IMR-90 (cell line): Measurements from ENCODE around the gene SBSN. TPM values are rescaled to one million over a fixed set of nuclear protein-coding genes. Genes with fewer than 3 reads are reported as not detected.

Experiments
- ATAC-seq: fragments of 200-7000 bp; cut with Tn5 transposase; 2 replicates; pipeline ENCODE4 v1.9.1; 2020; ENCODE audit warnings: low read depth, mild to moderate bottlenecking, moderate library complexity
- BruUV-seq: library from RNA; stranded (reverse); fragments of 400-500 nt; replicated peaks from 2 replicates; lab custom pipeline; 2021; lab: Mats Ljungman, UMichigan
- CTCF ChIA-PET: fragments of 300-600 bp; formaldehyde crosslinking; extraction: SDS; loops from one replicate; lab custom pipeline; 2021; ENCODE audit warnings: antibody characterized with exemption; lab: Yijun Ruan, JAX
- POLR2A ChIA-PET: fragments of 300-600 bp; sonication (Branson Sonifier 250); formaldehyde crosslinking; loops from one replicate; lab custom pipeline; 2022; ENCODE audit warnings: antibody characterized with exemption; ENCODE audit not compliant: unreplicated experiment; lab: Charles Lee
- DNase-seq: peaks from one replicate; pipeline ENCODE4 v3.0.0; 2013
- H2AFZ ChIP-seq: replicated peaks from 2 replicates; pipeline ENCODE3; 2013; ENCODE audit warnings: low read length, mild to moderate bottlenecking; ENCODE audit not compliant: poor library complexity
- H2AK5ac ChIP-seq: 2 replicates; pipeline ENCODE4 v1.6.1; 2013; ENCODE audit warnings: low read depth, low read length, inconsistent platforms
- H2AK9ac ChIP-seq: replicated peaks from 2 replicates; pipeline ENCODE3; 2013; ENCODE audit warnings: mild to moderate bottlenecking, low read depth, low read length, moderate library complexity; ENCODE audit not compliant: poor library complexity
- H2BK120ac ChIP-seq: 2 replicates; pipeline ENCODE4 v1.6.1; 2013; ENCODE audit warnings: low read depth, low read length, inconsistent platforms
- H2BK15ac ChIP-seq: 3 replicates; pipeline ENCODE4 v1.6.1; 2013; ENCODE audit warnings: low read depth, low read length, inconsistent platforms
- H2BK20ac ChIP-seq: 2 replicates; pipeline ENCODE4 v1.6.1; 2013; ENCODE audit warnings: low read depth, mild to moderate bottlenecking, inconsistent platforms, low read length, moderate library complexity
- H2BK5ac ChIP-seq: 2 replicates; pipeline ENCODE4 v1.6.1; 2013; ENCODE audit warnings: mild to moderate bottlenecking, low read depth, low read length, inconsistent platforms; ENCODE audit not compliant: poor library complexity, severe bottlenecking
- H3K14ac ChIP-seq: replicated peaks from 2 replicates; pipeline ENCODE4 v1.6.1; 2013; ENCODE audit warnings: low read depth, low read length, inconsistent platforms
- H3K18ac ChIP-seq: 2 replicates; pipeline ENCODE4 v1.6.1; 2013; ENCODE audit warnings: low read depth, low read length, control low read depth
- H3K23ac ChIP-seq: 2 replicates; pipeline ENCODE4 v1.6.1; 2013; ENCODE audit warnings: low read depth, low read length, inconsistent platforms
- H3K27ac ChIP-seq: 2 replicates; pipeline ENCODE4 v1.5.1; 2013; ENCODE audit warnings: mild to moderate bottlenecking, control low read depth, low read length; ENCODE audit not compliant: insufficient read depth
- H3K27me3 ChIP-seq: 2 replicates; pipeline ENCODE4 v1.6.1; 2013; ENCODE audit warnings: low read length; ENCODE audit not compliant: control insufficient read depth, insufficient read depth
- H3K36me3 ChIP-seq: 2 replicates; pipeline ENCODE4 v1.6.1; 2013; ENCODE audit warnings: low read length, mixed read lengths; ENCODE audit not compliant: control insufficient read depth, insufficient read depth
- H3K4ac ChIP-seq: 2 replicates; pipeline ENCODE4 v1.6.1; 2013; ENCODE audit warnings: low read depth, low read length, inconsistent platforms
- H3K4me1 ChIP-seq: 2 replicates; pipeline ENCODE4 v1.6.1; 2013; ENCODE audit warnings: low read length, mixed read lengths; ENCODE audit not compliant: control insufficient read depth, insufficient read depth
- H3K4me2 ChIP-seq: 2 replicates; pipeline ENCODE4 v1.6.1; 2013; ENCODE audit warnings: low read depth, mild to moderate bottlenecking, control low read depth, low read length, moderate library complexity
- H3K4me3 ChIP-seq: 2 replicates; pipeline ENCODE4 v1.5.1; 2013; ENCODE audit warnings: low read depth, mild to moderate bottlenecking, control low read depth, low read length, moderate library complexity; ENCODE audit not compliant: insufficient read depth
- H3K56ac ChIP-seq: 2 replicates; pipeline ENCODE4 v1.6.1; 2013; ENCODE audit warnings: low read length, inconsistent platforms; ENCODE audit not compliant: insufficient read depth; ENCODE audit errors: extremely low read depth
- H3K79me1 ChIP-seq, 2 experiments: 2 replicates each; pipeline ENCODE4 v1.6.1; 2013; ENCODE audit warnings: low read length in 2 of 2, inconsistent platforms in 1 of 2, low read depth in 1 of 2
- H3K9ac ChIP-seq: 2 replicates; pipeline ENCODE4 v1.6.1; 2013; ENCODE audit warnings: low read depth, low read length, control low read depth
- H3K9me1 ChIP-seq: 2 replicates; pipeline ENCODE4 v1.6.1; 2013; ENCODE audit warnings: low read length, inconsistent platforms; ENCODE audit not compliant: insufficient read depth
- H3K9me3 ChIP-seq: 2 replicates; pipeline ENCODE4 v1.6.1; 2013; ENCODE audit warnings: low read length; ENCODE audit not compliant: control insufficient read depth, insufficient read depth
- H4K20me1 ChIP-seq: 2 replicates; pipeline ENCODE4 v1.6.1; 2013; ENCODE audit warnings: low read length, inconsistent platforms; ENCODE audit not compliant: insufficient read depth
- H4K5ac ChIP-seq: 2 replicates; pipeline ENCODE4 v1.6.1; 2013; ENCODE audit warnings: mild to moderate bottlenecking, low read depth, low read length, control low read depth
- H4K8ac ChIP-seq, 2 experiments: 2 replicates each; pipeline ENCODE4 v1.6.1; 2013; ENCODE audit warnings: low read depth in 2 of 2, low read length in 2 of 2, control low read depth in 1 of 2, inconsistent platforms in 1 of 2
- H4K91ac ChIP-seq: 2 replicates; pipeline ENCODE4 v1.6.1; 2013; ENCODE audit warnings: low read depth, low read length, inconsistent platforms; ENCODE audit not compliant: insufficient read depth
- BHLHE40 ChIP-seq: fragments of 150-350 bp; IDR thresholded peaks from 2 replicates; pipeline ENCODE4 v1.6.1; 2016; ENCODE audit warnings: mild to moderate bottlenecking, low read depth, low read length
- CEBPB ChIP-seq: IDR thresholded peaks from 2 replicates; pipeline ENCODE4 v1.6.1; 2012; ENCODE audit warnings: low read depth, low read length, improper control_type of control experiment
- CHD1 ChIP-seq: IDR thresholded peaks from 2 replicates; pipeline ENCODE4 v1.6.1; 2012; ENCODE audit warnings: low read depth, low read length, improper control_type of control experiment
- FOS ChIP-seq: fragments of 150-350 bp; IDR thresholded peaks from 2 replicates; pipeline ENCODE4 v1.6.1; 2016; ENCODE audit warnings: low read depth, low read length
- MAFK ChIP-seq: IDR thresholded peaks from 2 replicates; pipeline ENCODE4 v1.6.1; 2012; ENCODE audit warnings: low read depth, low read length, improper control_type of control experiment
- MAZ ChIP-seq: IDR thresholded peaks from 2 replicates; pipeline ENCODE4 v1.6.1; 2012; ENCODE audit warnings: low read depth, mild to moderate bottlenecking, low read length, improper control_type of control experiment, moderate library complexity, borderline replicate concordance
- MXI1 ChIP-seq: IDR thresholded peaks from 2 replicates; pipeline ENCODE4 v1.6.1; 2012; ENCODE audit warnings: low read depth, mild to moderate bottlenecking, low read length, moderate library complexity, borderline replicate concordance
- NFE2L2 ChIP-seq: fragments of 150-350 bp; IDR thresholded peaks from 2 replicates; pipeline ENCODE4 v1.6.1; 2016; ENCODE audit warnings: low read depth, mild to moderate bottlenecking, low read length
- POLR2A ChIP-seq: IDR thresholded peaks from 2 replicates; pipeline ENCODE4 v1.6.1; 2012; ENCODE audit warnings: mild to moderate bottlenecking, low read depth, low read length
- RAD21 ChIP-seq: IDR thresholded peaks from 2 replicates; pipeline ENCODE4 v1.6.1; 2012; ENCODE audit warnings: low read length, improper control_type of control experiment
- RCOR1 ChIP-seq: IDR thresholded peaks from 2 replicates; pipeline ENCODE4 v1.6.1; 2012; ENCODE audit warnings: mild to moderate bottlenecking, low read length, improper control_type of control experiment; ENCODE audit not compliant: insufficient replicate concordance
- RFX5 ChIP-seq: IDR thresholded peaks from 2 replicates; pipeline ENCODE4 v1.8.0; 2012; ENCODE audit warnings: low read depth, mild to moderate bottlenecking, low read length, moderate library complexity
- SMC3 ChIP-seq: fragments of 150-350 bp; IDR thresholded peaks from 2 replicates; pipeline ENCODE4 v1.6.1; 2016; ENCODE audit warnings: low read depth, mild to moderate bottlenecking, antibody characterized with exemption, low read length, moderate library complexity
- WGBS, 2 experiments: methylation state at CpG; one replicate each; pipeline versions ENCODE4 v1.1.5 to v1.1.7; 2013; ENCODE audit warnings: missing lambda C conversion rate in 2 of 2; ENCODE audit not compliant: insufficient read length in 1 of 2; ENCODE audit errors: extremely low coverage in 2 of 2; 5-methylcytosine and 5-hydroxymethylcytosine counted together
- dilution Hi-C: fragments of 300-500 bp; cut with HindIII; formaldehyde crosslinking; loops from one replicate; pipeline ENCODE4 v1.14.3; 2018; ENCODE audit warnings: low sequenced_read_pairs; ENCODE audit not compliant: unreplicated experiment
- in situ Hi-C: fragments of 300-500 bp; cut with MboI; formaldehyde crosslinking; loops from 3 replicates; pipeline ENCODE4 v1.14.3; 2019; ENCODE audit warnings: low sequenced_read_pairs, inconsistent platforms, mixed read lengths
- intact Hi-C: fragments of 100-400 bp; cut with micrococcal nuclease; formaldehyde crosslinking; loops from 2 replicates; pipeline ENCODE4 v1.10.0; 2022
- polyA plus RNA-seq, 3 experiments: library from polyadenylated mRNA; depleted of rRNA; stranded (reverse); fragments of >200 nt; gene quantifications; 2 replicates each; pipeline ENCODE4 v1.2.3, GENCODE V29; 2012; ENCODE audit warnings: low replicate concordance in 1 of 3
- total RNA-seq: library from RNA; depleted of rRNA; stranded (reverse); fragments of >200 nt; gene quantifications from 2 replicates; pipeline ENCODE4 v1.2.3, GENCODE V29; 2012
- TF ChIP-seq, protein P1 (sequence below): fragments of 150-350 bp; IDR thresholded peaks from 2 replicates; pipeline ENCODE4 v1.6.1; 2016; ENCODE audit warnings: low read depth, mild to moderate bottlenecking, low read length, moderate library complexity, borderline replicate concordance
- TF ChIP-seq, protein P2 (sequence below): fragments of 150-350 bp; IDR thresholded peaks from 2 replicates; pipeline ENCODE4 v1.6.1; 2017; ENCODE audit warnings: mild to moderate bottlenecking, antibody characterized with exemption, low read length, low read depth
- TF ChIP-seq, protein P3 (sequence below): conservative IDR thresholded peaks from 2 replicates; pipeline ENCODE4 v1.5.1; 2012; ENCODE audit warnings: mild to moderate bottlenecking, low read depth, low read length, improper control_type of control experiment

The SBSN gene
- total and polyA plus RNA-seq, 2 of the 4 experiments (the other 2 are of a cell fraction): 0.72 to 6.4 TPM

DNA sequence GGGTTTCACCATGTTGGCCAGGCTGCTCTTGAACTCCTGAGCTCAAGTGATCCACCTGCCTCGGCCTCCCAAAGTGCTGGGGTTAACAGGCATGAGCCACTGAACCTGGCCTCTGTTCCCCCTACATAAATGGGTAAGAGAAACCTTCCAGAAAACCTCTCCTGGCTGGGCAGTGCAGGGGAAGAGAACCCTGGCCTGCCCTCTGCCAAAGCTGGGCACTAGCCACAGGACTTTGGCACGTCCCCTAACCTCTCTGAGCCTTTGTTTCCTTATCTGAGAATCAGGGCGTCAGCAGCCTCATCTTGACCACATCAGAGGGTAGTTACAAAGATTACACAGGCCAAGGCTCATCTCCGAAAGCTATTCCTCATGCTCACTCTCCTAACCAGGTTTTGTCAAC lies 2.2 kb downstream of the SBSN start:
- intact Hi-C loops (no loop called here), in situ Hi-C loops (no loop called here), dilution Hi-C loops (no loop called here)
- 83% methylated on average over 1 of the region's 4 CpGs; no CpG with 5 or more reads in 1 of the 2 experiments for WGBS, 2 experiments
- H3K23ac ChIP-seq: no peak overlapping the region
- no peaks in the 10 kb centered on the region for H3K79me1 ChIP-seq
- no peak overlapping the region for H4K5ac ChIP-seq
- no peak for DNase-seq
- no peak overlapping the region for H3K56ac ChIP-seq
- no peak overlapping the region for H3K4me3 ChIP-seq
- H2BK5ac ChIP-seq: no peak overlapping the region
- H2BK20ac ChIP-seq: no peak overlapping the region
- no peak overlapping the region for H2BK120ac ChIP-seq
- CTCF ChIA-PET: no interaction called here
- H4K20me1 ChIP-seq: no peaks in the 10 kb centered on the region
- H2AK5ac ChIP-seq: no peak overlapping the region
- peaks cover 4% of the 10 kb centered on the region; the same call in 1 of the 2 replicates for H3K4me1 ChIP-seq
- POLR2A ChIA-PET: no interaction called here
- H3K4ac ChIP-seq: no peak overlapping the region
- no peak overlapping the region for H2BK15ac ChIP-seq
- no peak overlapping the region for H2AFZ ChIP-seq
- H3K27ac ChIP-seq: no peak overlapping the region
- H3K9me1 ChIP-seq: peaks cover 10% of the 10 kb centered on the region
- no peaks in the 10 kb centered on the region for H3K36me3 ChIP-seq
- no peak overlapping the region for H4K91ac ChIP-seq
- BruUV-seq: no TSS peak
- TF ChIP-seq MAZ: no peak
- no peak for TF ChIP-seq RAD21
- no peak for TF ChIP-seq MAFK
- TF ChIP-seq SMC3: no peak
- TF ChIP-seq CHD1: no peak
- TF ChIP-seq, protein P1, sequence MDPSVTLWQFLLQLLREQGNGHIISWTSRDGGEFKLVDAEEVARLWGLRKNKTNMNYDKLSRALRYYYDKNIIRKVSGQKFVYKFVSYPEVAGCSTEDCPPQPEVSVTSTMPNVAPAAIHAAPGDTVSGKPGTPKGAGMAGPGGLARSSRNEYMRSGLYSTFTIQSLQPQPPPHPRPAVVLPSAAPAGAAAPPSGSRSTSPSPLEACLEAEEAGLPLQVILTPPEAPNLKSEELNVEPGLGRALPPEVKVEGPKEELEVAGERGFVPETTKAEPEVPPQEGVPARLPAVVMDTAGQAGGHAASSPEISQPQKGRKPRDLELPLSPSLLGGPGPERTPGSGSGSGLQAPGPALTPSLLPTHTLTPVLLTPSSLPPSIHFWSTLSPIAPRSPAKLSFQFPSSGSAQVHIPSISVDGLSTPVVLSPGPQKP: no peak
- no peak for TF ChIP-seq MXI1
- TF ChIP-seq POLR2A: no peak
- no peak for TF ChIP-seq CEBPB
- TF ChIP-seq RCOR1: no peak
- TF ChIP-seq BHLHE40: no peak
- TF ChIP-seq RFX5: no peak
- TF ChIP-seq, protein P2, sequence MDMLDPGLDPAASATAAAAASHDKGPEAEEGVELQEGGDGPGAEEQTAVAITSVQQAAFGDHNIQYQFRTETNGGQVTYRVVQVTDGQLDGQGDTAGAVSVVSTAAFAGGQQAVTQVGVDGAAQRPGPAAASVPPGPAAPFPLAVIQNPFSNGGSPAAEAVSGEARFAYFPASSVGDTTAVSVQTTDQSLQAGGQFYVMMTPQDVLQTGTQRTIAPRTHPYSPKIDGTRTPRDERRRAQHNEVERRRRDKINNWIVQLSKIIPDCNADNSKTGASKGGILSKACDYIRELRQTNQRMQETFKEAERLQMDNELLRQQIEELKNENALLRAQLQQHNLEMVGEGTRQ: no peak
- TF ChIP-seq, protein P3, sequence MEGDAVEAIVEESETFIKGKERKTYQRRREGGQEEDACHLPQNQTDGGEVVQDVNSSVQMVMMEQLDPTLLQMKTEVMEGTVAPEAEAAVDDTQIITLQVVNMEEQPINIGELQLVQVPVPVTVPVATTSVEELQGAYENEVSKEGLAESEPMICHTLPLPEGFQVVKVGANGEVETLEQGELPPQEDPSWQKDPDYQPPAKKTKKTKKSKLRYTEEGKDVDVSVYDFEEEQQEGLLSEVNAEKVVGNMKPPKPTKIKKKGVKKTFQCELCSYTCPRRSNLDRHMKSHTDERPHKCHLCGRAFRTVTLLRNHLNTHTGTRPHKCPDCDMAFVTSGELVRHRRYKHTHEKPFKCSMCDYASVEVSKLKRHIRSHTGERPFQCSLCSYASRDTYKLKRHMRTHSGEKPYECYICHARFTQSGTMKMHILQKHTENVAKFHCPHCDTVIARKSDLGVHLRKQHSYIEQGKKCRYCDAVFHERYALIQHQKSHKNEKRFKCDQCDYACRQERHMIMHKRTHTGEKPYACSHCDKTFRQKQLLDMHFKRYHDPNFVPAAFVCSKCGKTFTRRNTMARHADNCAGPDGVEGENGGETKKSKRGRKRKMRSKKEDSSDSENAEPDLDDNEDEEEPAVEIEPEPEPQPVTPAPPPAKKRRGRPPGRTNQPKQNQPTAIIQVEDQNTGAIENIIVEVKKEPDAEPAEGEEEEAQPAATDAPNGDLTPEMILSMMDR: no peak
- TF ChIP-seq NFE2L2: no peak
- TF ChIP-seq FOS: no peak
- H3K9me3 ChIP-seq: no peaks in the 10 kb centered on the region
- H3K18ac ChIP-seq: no peak overlapping the region
- H3K4me2 ChIP-seq: no peak overlapping the region
- H4K8ac ChIP-seq: no peak overlapping the region
- no peak overlapping the region for H2AK9ac ChIP-seq
- peaks cover 7% of the 10 kb centered on the region for H3K27me3 ChIP-seq
- H3K9ac ChIP-seq: no peak overlapping the region
- no peak for ATAC-seq
- no peak overlapping the region for H3K14ac ChIP-seq
